NCI-H2029 (cell line): Measurements from ENCODE around the gene CD58.
A peak's percentile ranks its signal among the peaks of the same experiment; 100 is the strongest.
"Not testable (repeated sequence)": the region's sequence is repeated elsewhere in the genome, so short reads cannot be mapped to it uniquely, and the experiment has no call there.

Experiments used
- DNase-seq: peaks from one replicate; lab custom pipeline; 2025; lab: John Stamatoyannopoulos, UW

CD58 gene

DNA sequence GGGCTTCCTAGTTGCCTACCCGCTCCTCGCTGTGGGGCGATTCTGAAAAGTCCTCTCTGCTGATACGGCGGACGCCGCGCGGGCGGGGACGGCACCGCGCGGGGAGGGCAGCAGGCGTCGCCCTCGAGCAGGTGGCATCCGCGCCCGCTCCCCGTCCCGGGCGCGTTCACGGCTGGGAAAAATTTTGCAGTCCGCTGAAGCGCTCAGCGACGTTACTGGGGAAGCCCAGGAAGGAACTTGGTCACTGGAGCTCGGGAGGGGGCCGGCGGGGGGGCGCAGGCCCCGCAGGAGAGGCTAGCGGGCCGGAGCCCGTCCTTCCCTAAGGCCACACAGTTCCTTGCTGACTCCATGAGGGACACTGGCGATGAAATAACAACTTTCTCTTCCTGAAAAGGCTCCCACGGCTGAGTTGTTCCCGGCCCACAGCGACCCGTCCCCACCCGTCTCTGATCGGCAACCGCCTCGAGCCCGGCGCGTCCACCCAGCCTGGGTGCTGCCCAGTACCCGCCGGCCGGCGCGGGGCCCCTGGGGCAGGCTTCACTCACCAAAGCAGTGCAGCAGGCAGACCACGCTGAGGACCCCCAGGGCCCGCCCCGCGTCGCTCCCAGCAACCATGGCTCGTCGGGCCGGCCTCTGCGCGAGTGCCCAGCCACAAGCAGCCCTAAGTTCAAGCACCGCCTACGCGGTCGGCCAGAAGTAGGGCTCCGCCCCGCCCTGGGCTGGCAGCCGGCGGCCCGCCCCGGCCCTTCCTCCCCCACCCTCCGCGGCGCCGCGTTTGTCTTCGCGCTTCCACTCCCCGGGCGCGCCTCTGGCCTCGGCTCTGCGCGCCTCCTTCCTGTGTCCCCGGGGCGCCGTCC lies at the start of gene CD58:
CD58 (minus strand) TSS at position 669 of the 857 bp plus-strand sequence; CDS start at position 615, 54 bp downstream.
- peak; percentile 47 for DNase-seq

- DNase-seq, result not testable (repeated sequence)
Observed at GRCh38 chr1:116620392-116620791, 49.6 kb upstream of the CD58 start.

DNA sequence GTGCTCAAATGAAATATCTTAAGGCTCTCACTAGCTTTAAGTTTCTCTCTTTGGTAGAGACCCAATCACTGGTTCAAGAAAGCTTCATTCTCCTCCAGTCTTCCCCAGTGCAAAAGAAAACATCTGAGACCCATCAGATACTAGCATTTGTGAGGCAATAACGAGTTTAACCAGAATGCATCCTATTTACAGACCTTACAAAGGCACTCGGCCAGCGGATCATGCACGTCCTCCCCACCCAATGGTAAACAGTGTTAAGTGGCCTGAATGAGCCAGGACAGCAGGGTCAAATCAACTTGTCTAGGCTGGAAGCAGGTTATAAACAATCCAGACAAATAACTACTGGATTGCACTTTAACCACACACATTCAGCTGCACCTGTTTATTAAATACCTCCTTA lies 48.3 kb upstream of the CD58 start:
- DNase-seq, result peak; percentile 49

- not testable (repeated sequence) for DNase-seq
Observed at GRCh38 chr1:116617808-116618207, 47.0 kb upstream of the CD58 start.

DNA sequence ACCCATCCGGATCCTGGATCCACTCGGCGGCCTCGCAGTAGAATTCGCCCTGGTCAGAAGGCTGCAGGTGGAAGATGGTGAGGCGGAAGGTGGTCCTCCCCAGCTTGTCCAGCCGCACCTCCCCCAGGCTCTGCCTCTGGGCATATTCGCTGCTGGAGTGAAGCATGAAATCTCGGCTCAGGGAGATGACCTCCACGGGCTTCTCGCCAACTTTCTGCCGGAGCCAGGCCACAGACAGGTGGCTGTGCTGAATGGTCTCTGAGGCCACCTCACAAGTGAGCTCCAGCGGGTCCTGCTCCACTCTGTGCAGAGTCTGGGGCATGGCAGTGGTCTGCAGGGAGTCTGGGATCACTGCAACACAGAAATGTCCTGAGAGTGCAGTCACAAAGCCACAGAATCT lies 43.0 kb upstream of the CD58 start:
- not testable (repeated sequence) for DNase-seq

GRCh38 chr1:116609801-116610371 lies 39.1 kb upstream of the CD58 start:
- DNase-seq, result not testable (repeated sequence)

DNA sequence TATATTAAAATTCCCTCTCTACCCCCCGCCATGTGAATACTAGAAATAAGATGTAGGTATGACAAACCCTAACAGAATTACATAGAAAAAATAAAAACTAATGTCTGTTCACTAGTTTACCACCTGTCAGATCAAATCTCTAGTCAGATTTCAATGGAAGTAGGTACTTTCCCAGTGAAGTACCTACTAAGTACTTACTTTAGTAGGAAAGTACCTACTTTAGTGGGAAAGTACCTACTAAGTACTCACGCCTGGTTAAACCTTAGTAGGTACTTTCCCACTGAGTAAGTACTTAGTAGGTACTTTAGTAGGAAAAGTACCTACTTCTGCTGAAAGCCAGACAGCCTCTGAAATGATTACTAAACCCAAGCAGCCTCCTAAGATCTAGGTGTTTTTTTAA lies 38.0 kb upstream of the CD58 start:
- not testable (repeated sequence) for DNase-seq

DNA sequence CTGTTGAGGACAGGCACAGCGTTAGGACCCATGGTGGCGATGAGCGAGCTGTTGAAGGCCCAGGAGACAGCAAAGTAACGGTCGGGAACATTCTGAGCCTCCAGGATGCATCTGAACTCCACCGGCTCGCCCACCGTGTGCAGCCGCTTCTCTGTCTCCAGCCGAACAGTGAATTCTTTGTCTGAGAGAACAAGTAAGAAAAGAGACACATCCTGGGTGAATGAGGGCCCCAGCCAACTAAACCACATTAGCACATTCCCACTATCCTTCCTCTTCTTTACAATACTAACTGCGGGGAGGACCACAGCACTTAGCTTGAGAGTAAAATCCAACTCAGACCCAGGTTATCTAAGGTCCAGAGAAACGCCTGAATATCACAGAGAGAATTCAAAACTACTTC lies 37.3 kb upstream of the CD58 start:
- DNase-seq, result not testable (repeated sequence)

- not testable (repeated sequence) for DNase-seq
Observed at GRCh38 chr1:116607463-116607862, 36.6 kb upstream of the CD58 start.

- not testable (repeated sequence) for DNase-seq
Observed at GRCh38 chr1:116606067-116606466, 35.2 kb upstream of the CD58 start.

DNA sequence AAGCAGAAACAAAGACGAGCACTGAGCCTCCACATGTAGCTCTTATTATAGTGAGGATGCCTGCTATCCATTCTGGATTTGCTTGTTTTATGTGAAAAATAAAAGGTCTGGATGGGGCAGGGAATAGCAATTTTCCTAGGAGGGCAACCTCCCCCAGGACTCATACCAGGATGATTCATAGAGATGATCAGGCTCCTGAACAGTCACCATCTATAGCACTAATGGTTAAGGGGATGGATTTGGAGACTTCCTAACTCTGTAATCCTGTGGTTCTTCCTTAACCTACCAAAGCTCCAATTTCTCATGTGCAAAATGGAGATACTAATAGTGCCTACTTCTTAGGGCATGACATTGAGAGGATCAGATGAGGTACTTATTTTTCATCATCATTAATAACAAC lies 34.5 kb upstream of the CD58 start:
- DNase-seq, result no peak

DNA sequence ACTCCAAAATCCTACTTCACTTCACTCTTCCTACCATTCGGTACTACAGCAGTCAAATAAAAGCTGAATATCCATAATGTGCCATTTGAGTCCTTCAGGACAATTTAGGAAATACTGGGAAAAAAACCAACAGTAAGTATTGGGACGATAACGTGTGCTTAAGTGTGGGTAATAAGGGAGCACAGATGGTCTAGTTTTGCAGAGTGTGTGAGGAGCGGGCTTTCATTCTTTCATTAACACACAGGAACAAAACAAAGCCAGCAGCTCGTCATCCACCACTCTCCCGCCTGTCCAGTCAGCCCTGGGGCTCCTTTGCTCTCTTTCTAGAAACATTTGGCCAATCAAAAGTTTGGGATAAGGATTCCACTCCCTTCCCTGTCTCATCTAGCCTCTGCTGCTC lies 33.6 kb upstream of the CD58 start:
- not testable (repeated sequence) for DNase-seq

GRCh38 chr1:116603646-116604045 lies 32.8 kb upstream of the CD58 start:
- DNase-seq, result not testable (repeated sequence)

- DNase-seq, result not testable (repeated sequence)
Observed at GRCh38 chr1:116599369-116599768, 28.5 kb upstream of the CD58 start.

GRCh38 chr1:116598420-116599036 lies 27.7 kb upstream of the CD58 start:
- DNase-seq, result not testable (repeated sequence)

DNA sequence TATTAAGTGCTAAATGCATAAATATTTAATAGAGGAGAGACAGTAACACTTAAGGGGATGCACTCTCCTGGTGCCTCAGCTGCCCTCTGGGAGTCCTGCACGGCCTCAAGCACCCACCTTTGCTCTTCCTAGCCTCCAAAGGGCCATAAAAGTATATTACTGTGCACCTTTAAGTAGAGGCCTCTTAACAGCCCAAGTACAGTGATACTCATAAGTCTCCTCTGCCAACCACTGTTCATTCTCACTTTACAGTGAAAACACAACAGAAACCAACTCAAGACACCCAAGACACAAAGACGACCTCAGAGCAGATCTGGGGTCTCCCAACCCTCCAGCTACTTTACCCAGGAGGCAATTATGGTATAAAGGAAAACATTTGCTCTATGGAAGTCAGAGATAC lies 26.6 kb upstream of the CD58 start:
- DNase-seq, result not testable (repeated sequence)

GRCh38 chr1:116596742-116597307 lies 26.0 kb upstream of the CD58 start:
- DNase-seq, result not testable (repeated sequence)

- DNase-seq, result not testable (repeated sequence)
Observed at GRCh38 chr1:116595946-116596741, 25.3 kb upstream of the CD58 start.

DNA sequence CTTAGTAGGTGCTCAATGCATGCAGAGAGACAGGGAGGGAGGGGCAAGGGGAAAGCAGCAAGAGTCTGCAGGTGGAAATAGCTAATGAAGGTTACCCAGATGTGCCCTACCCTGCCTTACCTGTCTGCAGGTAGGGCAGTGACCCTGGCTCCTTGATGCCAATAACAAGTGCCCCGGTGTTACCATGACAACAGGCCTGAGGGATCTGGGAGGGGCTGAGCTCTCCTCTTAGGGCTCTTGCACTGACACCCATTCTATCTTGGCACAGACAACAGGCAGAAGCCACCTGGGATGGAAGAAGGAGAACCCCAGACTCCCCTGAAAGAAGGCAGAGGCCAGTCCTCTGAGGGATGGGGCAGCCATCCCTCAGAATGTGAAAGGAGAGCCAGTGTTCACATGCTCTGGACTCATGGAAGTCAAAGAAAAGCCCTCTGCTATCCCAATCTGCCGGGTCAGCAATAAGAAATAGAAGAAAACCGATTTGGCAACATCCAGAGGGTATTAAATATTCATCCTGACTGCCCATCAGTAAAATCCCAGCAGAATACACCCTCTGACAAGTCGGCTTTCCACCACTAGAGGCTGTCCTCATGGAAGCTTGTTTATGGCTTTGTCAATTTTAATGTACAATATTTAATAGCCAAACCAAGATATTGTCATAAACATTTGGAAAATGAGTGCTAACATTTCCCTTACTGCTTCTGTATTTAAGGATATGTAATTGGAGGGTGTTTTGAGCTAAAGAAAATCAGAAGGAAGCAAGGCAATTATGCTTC lies 24.4 kb upstream of the CD58 start:
- DNase-seq, result not testable (repeated sequence)

- not testable (repeated sequence) for DNase-seq
Observed at GRCh38 chr1:116593977-116594376, 23.2 kb upstream of the CD58 start.

GRCh38 chr1:116593401-116593800 lies 22.6 kb upstream of the CD58 start:
- DNase-seq, result not testable (repeated sequence)
